HG03139 (cell line): ENCODE results near the gene SLC25A21.
"Not testable (repeated sequence)": the region's sequence is repeated elsewhere in the genome, so short reads cannot be mapped to it uniquely, and the experiment has no call there.

ENCODE experiments used
- ATAC-seq: cut with Tn5 transposase; IDR thresholded peaks from one replicate; pipeline ENCODE4 v1.9.1; 2021; ENCODE audit not compliant: unreplicated experiment

SLC25A21 gene

GRCh38 chr14:36738269-36738668 lies 434.1 kb downstream of the SLC25A21 start:
- no peak for ATAC-seq

GRCh38 chr14:36726128-36726527 lies 446.3 kb downstream of the SLC25A21 start:
- no peak for ATAC-seq

DNA sequence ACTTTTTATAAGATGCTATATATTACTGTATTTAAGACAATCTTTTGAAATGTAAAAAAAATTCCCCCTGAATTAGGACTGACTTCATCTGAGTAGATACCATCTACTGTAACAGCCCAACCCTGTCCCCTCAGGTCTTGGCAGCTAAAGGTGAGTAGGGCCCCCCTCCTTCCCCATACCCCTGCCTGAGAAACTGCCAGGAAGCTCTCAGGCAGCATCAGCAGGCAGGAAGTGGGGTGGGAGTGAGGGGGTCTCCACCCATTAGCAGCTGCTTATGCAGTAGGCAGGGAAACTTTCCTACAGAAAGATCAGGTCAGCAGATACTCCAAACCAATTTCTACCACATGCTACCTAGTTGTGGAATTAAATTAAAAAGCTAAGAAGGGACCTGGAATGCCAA lies 448.2 kb downstream of the SLC25A21 start:
- no peak for ATAC-seq

GRCh38 chr14:36723530-36723929 lies 448.9 kb downstream of the SLC25A21 start:
- ATAC-seq = no peak

GRCh38 chr14:36721877-36722276 lies 450.5 kb downstream of the SLC25A21 start:
- ATAC-seq = no peak

DNA sequence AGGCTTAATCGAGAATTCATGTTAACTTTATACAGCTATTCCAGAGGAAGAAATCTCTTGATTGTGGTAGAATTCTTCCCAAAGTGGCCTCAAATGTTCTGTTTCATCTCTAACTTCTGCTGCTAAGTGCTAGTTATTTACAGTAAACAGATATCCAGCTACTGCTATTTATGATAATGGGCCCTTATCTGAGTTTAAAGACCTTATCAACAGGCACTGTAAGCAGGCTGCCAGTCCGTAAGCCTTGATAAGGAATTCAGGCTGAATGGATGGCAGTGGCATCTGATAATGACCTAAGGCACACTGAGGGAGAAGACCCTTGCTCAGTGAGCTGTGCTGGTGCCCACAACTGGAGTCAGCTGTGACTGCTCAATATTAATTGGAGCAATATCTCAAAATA lies 451.7 kb downstream of the SLC25A21 start:
- ATAC-seq = no peak

- no peak for ATAC-seq
Measured at GRCh38 chr14:36719823-36720222, 452.6 kb downstream of the SLC25A21 start.

GRCh38 chr14:36718216-36718615 lies 454.2 kb downstream of the SLC25A21 start:
- no peak for ATAC-seq

GRCh38 chr14:36717363-36717762 lies 455.0 kb downstream of the SLC25A21 start:
- ATAC-seq = no peak

DNA sequence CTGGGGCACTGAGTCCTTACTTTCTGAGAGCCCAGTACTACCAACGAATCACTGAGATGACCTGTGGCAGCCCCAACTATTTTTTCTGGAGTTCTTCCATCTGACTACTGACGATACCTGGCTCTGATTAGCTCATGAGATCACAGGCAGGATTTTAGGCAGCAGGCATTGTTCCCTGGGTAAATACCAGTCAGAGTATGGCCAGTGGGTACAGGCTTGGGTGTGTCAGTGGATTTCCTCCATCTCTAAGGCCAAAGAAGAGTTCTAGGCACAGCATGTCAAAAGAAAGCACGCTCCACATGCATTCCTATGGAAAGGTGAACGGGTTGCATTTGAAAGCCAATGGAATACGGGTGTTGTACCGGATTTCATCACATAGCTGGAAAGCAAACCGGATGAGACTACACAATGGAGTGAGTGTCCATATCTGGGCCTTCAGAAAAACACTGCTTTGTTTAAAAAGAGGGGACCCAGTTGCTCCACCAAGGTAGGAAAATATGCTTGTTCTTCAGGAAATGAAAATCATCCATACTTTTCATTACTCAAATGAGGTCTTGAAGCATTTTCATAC lies 455.7 kb downstream of the SLC25A21 start:
- ATAC-seq = no peak

GRCh38 chr14:36713960-36714703 lies 458.3 kb downstream of the SLC25A21 start:
- no peak for ATAC-seq

GRCh38 chr14:36707570-36707969 lies 464.8 kb downstream of the SLC25A21 start:
- no peak for ATAC-seq

DNA sequence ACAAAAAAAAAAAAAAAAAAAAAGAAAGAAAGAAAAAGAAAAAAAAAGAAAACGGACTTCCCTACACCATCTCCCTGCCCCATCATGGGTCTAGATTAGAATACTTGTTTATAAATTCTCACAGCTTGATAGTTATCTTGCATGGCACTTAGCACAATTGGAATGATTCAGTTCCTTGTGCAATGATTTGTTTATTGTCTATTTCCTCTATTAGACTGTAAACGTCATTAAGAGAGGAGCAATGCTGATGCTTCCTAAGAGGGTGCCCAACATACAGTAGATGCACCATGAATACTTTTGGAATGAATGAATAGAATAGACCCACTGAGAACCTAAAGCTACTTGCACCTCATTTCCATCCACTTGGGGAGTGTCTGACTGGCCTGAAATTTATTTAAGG lies 469.9 kb downstream of the SLC25A21 start:
- no peak for ATAC-seq

DNA sequence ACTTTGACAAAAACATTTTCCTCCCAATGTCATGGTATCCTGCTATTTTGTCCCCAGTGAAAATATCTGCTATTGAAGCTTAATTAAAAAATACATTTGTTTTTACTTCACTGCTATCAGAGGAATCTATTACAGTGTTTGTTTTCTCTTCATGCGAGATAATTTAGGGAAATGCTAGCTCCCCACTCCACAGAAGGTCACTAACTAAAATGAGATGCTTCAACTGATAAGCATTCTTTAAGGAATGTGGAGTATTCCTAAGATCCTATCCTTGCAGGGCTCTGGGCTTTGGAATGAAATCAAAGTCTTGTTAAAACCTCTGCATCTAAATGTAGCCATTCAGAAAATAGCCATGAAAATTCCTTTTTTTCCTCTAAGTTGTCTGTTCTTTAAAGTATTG lies 471.3 kb downstream of the SLC25A21 start:
- no peak for ATAC-seq

DNA sequence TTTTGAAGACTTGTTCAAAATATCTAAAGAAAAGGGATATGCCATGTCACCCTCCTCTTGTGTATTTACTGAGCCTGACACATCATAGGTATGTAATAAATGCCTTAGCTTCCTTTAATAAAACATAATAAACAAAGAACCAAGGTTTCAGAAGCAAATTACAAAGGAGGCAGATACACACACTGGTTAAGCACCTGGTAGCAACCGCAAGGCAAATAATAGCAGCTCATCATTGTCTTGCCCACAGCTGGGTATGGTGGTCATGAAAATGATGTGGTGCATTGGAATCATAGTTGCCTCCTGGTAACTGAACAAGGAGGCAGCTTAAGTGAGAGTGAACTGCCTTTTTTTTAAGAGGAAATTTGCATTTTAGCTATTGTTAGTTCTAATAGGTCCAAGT lies 471.8 kb downstream of the SLC25A21 start:
- no peak for ATAC-seq

GRCh38 chr14:36699420-36699819 lies 473.0 kb downstream of the SLC25A21 start:
- not testable (repeated sequence) for ATAC-seq

GRCh38 chr14:36690311-36691040 lies 481.9 kb downstream of the SLC25A21 start:
- ATAC-seq = no peak

- no peak for ATAC-seq
Measured at GRCh38 chr14:36684946-36685345, 487.5 kb downstream of the SLC25A21 start.

DNA sequence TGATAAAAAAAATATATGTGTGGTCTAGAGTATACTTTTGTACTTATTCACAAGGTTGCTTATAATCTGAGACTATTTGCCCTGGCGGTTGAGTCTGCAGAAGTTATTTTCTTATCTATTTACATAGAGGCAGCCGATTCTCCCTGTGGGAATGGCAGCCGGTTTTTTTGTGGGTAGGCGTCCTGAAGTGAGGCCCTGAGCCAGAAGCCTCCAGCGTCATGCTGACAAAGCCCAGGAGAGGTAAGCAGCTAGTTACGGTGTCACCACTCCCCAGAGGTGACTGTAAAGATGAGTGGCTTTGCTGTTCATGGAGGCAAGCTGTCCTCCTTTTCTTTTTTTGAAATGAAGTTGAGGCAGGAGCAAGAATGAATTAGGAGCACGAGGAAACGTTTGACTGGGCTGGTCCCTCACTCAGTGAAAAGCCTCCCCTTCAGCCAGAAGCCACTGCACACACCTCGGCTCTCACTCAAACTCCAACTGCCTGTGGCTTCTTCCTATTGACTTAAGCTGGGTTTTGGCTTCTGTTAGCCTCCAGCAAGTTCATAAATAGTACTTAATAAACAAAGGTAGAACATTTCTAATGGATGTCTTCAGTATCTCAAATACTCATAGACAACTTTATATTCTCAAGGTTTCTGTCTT lies 489.2 kb downstream of the SLC25A21 start:
- ATAC-seq = no peak

GRCh38 chr14:36682338-36682737 lies 490.1 kb downstream of the SLC25A21 start:
- no peak for ATAC-seq

GRCh38 chr14:36676236-36676635 lies 496.2 kb downstream of the SLC25A21 start:
- ATAC-seq = no peak

DNA sequence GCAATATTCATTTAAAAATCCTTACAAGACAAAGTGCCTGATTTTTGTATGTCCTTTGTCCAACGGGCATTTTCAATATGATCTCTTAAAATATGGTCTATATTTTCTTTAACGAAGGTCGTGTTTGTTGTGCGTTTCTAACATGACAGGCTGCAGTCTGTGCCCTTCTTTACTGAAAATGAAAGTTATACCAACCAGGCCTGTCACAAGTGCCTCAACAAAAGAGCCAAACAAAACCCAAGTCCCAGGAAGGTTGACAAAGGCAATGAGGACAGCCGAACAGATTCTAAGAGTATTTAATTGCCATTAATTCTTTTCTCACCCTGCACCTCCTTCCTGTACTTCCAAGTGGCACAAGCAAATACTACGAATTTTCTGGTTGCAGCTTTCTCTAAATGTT lies 496.8 kb downstream of the SLC25A21 start:
- ATAC-seq = no peak
